Naive thymus-derived CD8-positive, alpha-beta T cell (primary cell): ENCODE results near the gene ARIH2. TPM values are rescaled to one million over a fixed set of nuclear protein-coding genes. Genes with fewer than 3 reads are reported as not detected.

Source experiments
- ATAC-seq, 2 donors: fragments of 150-1000 bp; cut with Tn5 transposase in 1 of 2; sonication (Bioruptor Pico), chemical (Tn5 transposase) in 1 of 2; 1 replicate in 1 of 2; 2 replicates in 1 of 2; pipeline ENCODE4 v1.10.0; 2021; ENCODE audit warnings: mild to moderate bottlenecking in 2 of 2, moderate library complexity in 2 of 2
- POLR2A ChIA-PET: fragments of 350-600 bp; sonication (Branson Sonifier 250); formaldehyde crosslinking; loops from one replicate; lab custom pipeline; 2021; ENCODE audit warnings: antibody characterized with exemption; lab: Charles Lee
- DNase-seq, 10 donors: peaks; one replicate each; pipeline versions ENCODE4 v3.0.0 to v3.0.0-alpha.2; 2020 to 2022
- H3K27ac Mint-ChIP-seq, 10 donors: one replicate each; pipeline ENCODE4 v1.8.0; 2020 to 2022; ENCODE audit warnings: mild to moderate bottlenecking in 10 of 10, mixed read lengths in 10 of 10, moderate library complexity in 4 of 10, inconsistent platforms in 1 of 10
- H3K27me3 Mint-ChIP-seq, 5 donors: one replicate each; pipeline ENCODE4 v1.8.0; 2021 to 2022; ENCODE audit warnings: mixed read lengths in 5 of 5
- H3K36me3 Mint-ChIP-seq, 3 donors: one replicate each; pipeline ENCODE4 v1.8.0; 2020 to 2022; ENCODE audit warnings: mixed read lengths in 3 of 3, mild to moderate bottlenecking in 2 of 3, inconsistent platforms in 1 of 3
- H3K4me1 Mint-ChIP-seq, 4 donors: one replicate each; pipeline ENCODE4 v1.8.0; 2021 to 2022; ENCODE audit warnings: mixed read lengths in 4 of 4
- H3K4me3 Mint-ChIP-seq, 10 donors: one replicate each; pipeline ENCODE4 v1.8.0; 2020 to 2022; ENCODE audit warnings: mild to moderate bottlenecking in 10 of 10, mixed read lengths in 10 of 10, moderate library complexity in 6 of 10, inconsistent platforms in 1 of 10
- H3K9me3 Mint-ChIP-seq, 9 donors: one replicate each; pipeline ENCODE4 v1.8.0; 2020 to 2022; ENCODE audit warnings: mixed read lengths in 9 of 9, mild to moderate bottlenecking in 3 of 9, inconsistent platforms in 1 of 9, moderate library complexity in 1 of 9
- polyA plus RNA-seq, 3 donors: library from polyadenylated mRNA; unstranded; fragments of 300-500 nt; fragmentation: Illumina TruSeq; gene quantifications; one replicate each; pipeline ENCODE4 v1.2.3, GENCODE V29; 2021
- total RNA-seq, 8 experiments: library from RNA in 2 of 8; stranded (reverse) in 2 of 8; gene quantifications; one replicate each; pipeline ENCODE4 v1.2.3 and lab custom pipeline; 2021 to 2026

The ARIH2 gene
- total and polyA plus RNA-seq, 5 experiments from 2014 or later: 92.7 to 167 (median 119) TPM

- no peak overlapping the region for H3K4me3 Mint-ChIP-seq
- peak overlapping the region in 1 of 10 donors; percentile 10 for H3K27ac Mint-ChIP-seq
- H3K36me3 Mint-ChIP-seq: peaks cover 0 to 22% (median 0%) of the 10 kb centered on the region in 3 donors
- H3K9me3 Mint-ChIP-seq: no peaks in the 10 kb centered on the region
- no peaks in the 10 kb centered on the region for H3K27me3 Mint-ChIP-seq
- DNase-seq: no peak
- POLR2A ChIA-PET: interaction anchor here (1.1 to 3.2 kb wide), 2 partner anchors 9 to 23 kb away, joined by 4 to 14 read pairs; partner anchors contain the start of gene WDR6
- H3K4me1 Mint-ChIP-seq: peaks cover 10 to 28% (median 17%) of the 10 kb centered on the region in 4 donors
- no peak for ATAC-seq
Measured at GRCh38 chr3:48997714-48998637, 79.3 kb downstream of the ARIH2 start.

GRCh38 chr3:48999085-48999858 is 80.6 kb downstream of the ARIH2 start:
- Mint-ChIP-seq H3K27ac (peak overlapping the region in 5 of 10 donors; percentile 17 to 87 (median 49)), H3K4me3 (no peak overlapping the region), H3K36me3 (peaks cover 0 to 20% (median 0%) of the 10 kb centered on the region in 3 donors), H3K27me3 (no peaks in the 10 kb centered on the region), H3K9me3 (no peaks in the 10 kb centered on the region), H3K4me1 (peaks cover 3 to 17% (median 12%) of the 10 kb centered on the region in 4 donors)
- ATAC-seq (no peak), DNase-seq (no peak)
- POLR2A ChIA-PET: no interaction called here

GRCh38 chr3:49001155-49001554 is 82.5 kb downstream of the ARIH2 start:
- H3K4me3 Mint-ChIP-seq: no peak overlapping the region
- H3K27ac Mint-ChIP-seq: peak overlapping the region in 3 of 10 donors; percentile 13 to 82 (median 68)
- no peaks in the 10 kb centered on the region for H3K9me3 Mint-ChIP-seq
- peaks cover 0 to 7% (median 0%) of the 10 kb centered on the region in 3 donors for H3K36me3 Mint-ChIP-seq
- H3K4me1 Mint-ChIP-seq: peaks cover under 1 to 8% (median 6%) of the 10 kb centered on the region in 4 donors
- ATAC-seq (no peak), DNase-seq (no peak)
- POLR2A ChIA-PET: interaction anchor here (0.8 to 2.2 kb wide), 2 partner anchors 10 to 20 kb away, joined by 3 to 7 read pairs; no protein-coding TSS in a partner anchor
- no peaks in the 10 kb centered on the region for H3K27me3 Mint-ChIP-seq

- ATAC-seq: no peak
- Mint-ChIP-seq H3K9me3 (no peaks in the 10 kb centered on the region), H3K27me3 (no peaks in the 10 kb centered on the region), H3K27ac (peak overlapping the region in 4 of 10 donors; percentile 11 to 71 (median 50)), H3K36me3 (peaks cover 0 to 7% (median 0%) of the 10 kb centered on the region in 3 donors), H3K4me3 (no peak overlapping the region), H3K4me1 (peaks cover 23 to 34% (median 30%) of the 10 kb centered on the region in 4 donors)
- POLR2A ChIA-PET: interaction anchor here (0.8 to 7.5 kb wide), 3 partner anchors 8 to 15 kb away, joined by 3 to 278 read pairs (median 118); partner anchors contain the start of genes DALRD3, NDUFAF3 and P4HTM
- no peak for DNase-seq
Measured at GRCh38 chr3:49004352-49005302, 86.0 kb downstream of the ARIH2 start.

GRCh38 chr3:49005303-49005680 is 86.7 kb downstream of the ARIH2 start:
- DNase-seq: no peak
- Mint-ChIP-seq H3K27me3 (no peaks in the 10 kb centered on the region), H3K9me3 (no peaks in the 10 kb centered on the region), H3K4me3 (no peak overlapping the region), H3K36me3 (peaks cover 0 to 7% (median 0%) of the 10 kb centered on the region in 3 donors), H3K4me1 (peaks cover 23 to 35% (median 30%) of the 10 kb centered on the region in 4 donors), H3K27ac (peak overlapping the region in 3 of 10 donors; percentile 11 to 69 (median 32))
- ATAC-seq: no peak
- POLR2A ChIA-PET: interaction anchor here (6.8 to 7.5 kb wide), 2 partner anchors 15 kb away, joined by 118 to 278 read pairs; partner anchors contain the start of genes DALRD3, NDUFAF3 and P4HTM

GRCh38 chr3:49005998-49006397 is 87.4 kb downstream of the ARIH2 start:
- H3K4me3 Mint-ChIP-seq: peak overlapping the region in 9 of 10 donors; percentile 94 to 100 (median 99)
- H3K27me3 Mint-ChIP-seq: no peaks in the 10 kb centered on the region
- DNase-seq (no peak), ATAC-seq (no peak)
- H3K27ac Mint-ChIP-seq: peak overlapping the region in 5 of 10 donors; percentile 99 to 100 (median 99)
- H3K9me3 Mint-ChIP-seq: no peaks in the 10 kb centered on the region
- peaks cover 22 to 37% (median 30%) of the 10 kb centered on the region in 4 donors for H3K4me1 Mint-ChIP-seq
- POLR2A ChIA-PET: interaction anchor here (0.5 to 7.5 kb wide), 4 partner anchors 9 to 91 kb away, joined by 3 to 278 read pairs (median 66); partner anchors contain the start of genes DALRD3, NDUFAF3 and P4HTM
- peaks cover 0 to 10% (median 0%) of the 10 kb centered on the region in 3 donors for H3K36me3 Mint-ChIP-seq

GRCh38 chr3:49006408-49007067 is 87.9 kb downstream of the ARIH2 start:
- peaks cover 21 to 42% (median 30%) of the 10 kb centered on the region in 4 donors for H3K4me1 Mint-ChIP-seq
- DNase-seq: peak in 1 of 10 donors; percentile 23
- peak overlapping the region; percentile 97 to 100 (median 99) for H3K27ac Mint-ChIP-seq
- H3K27me3 Mint-ChIP-seq: no peaks in the 10 kb centered on the region
- no peaks in the 10 kb centered on the region for H3K9me3 Mint-ChIP-seq
- H3K36me3 Mint-ChIP-seq: peaks cover 0 to 13% (median 0%) of the 10 kb centered on the region in 3 donors
- peak in 1 of 2 donors; percentile 2 for ATAC-seq
- H3K4me3 Mint-ChIP-seq: peak overlapping the region; percentile 94 to 100 (median 99)
- POLR2A ChIA-PET: interaction anchor here (0.6 to 7.5 kb wide), 19 partner anchors 10 to 920 kb away, joined by 3 to 278 read pairs (median 5); partner anchors contain the start of genes ARIH2, DALRD3, IMPDH2 and NDUFAF3

- DNase-seq (peak; percentile 95 to 99 (median 97)), ATAC-seq (peak; percentile 92 to 93)
- H3K4me1 Mint-ChIP-seq: peaks cover 24 to 46% (median 29%) of the 10 kb centered on the region in 4 donors
- peak within 1 kb of the TSS; percentile 94 to 100 (median 99) for H3K4me3 Mint-ChIP-seq
- H3K9me3 Mint-ChIP-seq: no peaks in the 10 kb centered on the region
- POLR2A ChIA-PET: interaction anchor here (0.6 to 7.5 kb wide), 23 partner anchors 11 to 1626 kb away, joined by 3 to 278 read pairs (median 5); partner anchors contain the start of genes ARIH2, DALRD3, IMPDH2 and IP6K2
- H3K27me3 Mint-ChIP-seq: no peaks in the 10 kb centered on the region
- H3K36me3 Mint-ChIP-seq: peaks cover 0 to 16% (median 0%) of the 10 kb centered on the region in 3 donors
- peak within 1 kb of the TSS; percentile 97 to 100 (median 99) for H3K27ac Mint-ChIP-seq
Measured at GRCh38 chr3:49007068-49007770, 88.6 kb downstream of the ARIH2 start, which contains the start of gene WDR6. Gene WDR6, plus strand, starts transcription at chr3:49007391. Its CDS starts 41 bp downstream, at chr3:49007432.

- peaks cover 22 to 42% (median 28%) of the 10 kb centered on the region in 4 donors for H3K4me1 Mint-ChIP-seq
- ATAC-seq (peak; percentile 40 to 50), DNase-seq (peak; percentile 71 to 94 (median 81))
- no peaks in the 10 kb centered on the region for H3K9me3 Mint-ChIP-seq
- peak overlapping the region; percentile 97 to 100 (median 99) for H3K27ac Mint-ChIP-seq
- POLR2A ChIA-PET: interaction anchor here (0.6 to 7.5 kb wide), 16 partner anchors 11 to 1627 kb away, joined by 3 to 278 read pairs (median 7); partner anchors contain the start of genes ARIH2, DALRD3, IMPDH2 and IP6K2
- H3K27me3 Mint-ChIP-seq: no peaks in the 10 kb centered on the region
- peaks cover 0 to 19% (median 0%) of the 10 kb centered on the region in 3 donors for H3K36me3 Mint-ChIP-seq
- H3K4me3 Mint-ChIP-seq: peak overlapping the region; percentile 94 to 100 (median 99)
Measured at GRCh38 chr3:49007771-49008528, 89.3 kb downstream of the ARIH2 start.
